Stimulated activated CD4-positive, alpha-beta T cell treated with anti-CD3 and anti-CD28 coated beads, Interleukin-4, amount 100 ng/mL, for 4 hours (primary cell): ENCODE measurements around the gene SORT1.
"Not testable (repeated sequence)": the region's sequence is repeated elsewhere in the genome, so short reads cannot be mapped to it uniquely, and the experiment has no call there.

Experiments used
- DNase-seq, 2 experiments: peaks; one replicate each; pipeline ENCODE4 v3.0.0-alpha.2; 2020

The SORT1 gene

GRCh38 chr1:109379422-109379821 is 18.3 kb downstream of the SORT1 start:
- DNase-seq = no peak

DNA sequence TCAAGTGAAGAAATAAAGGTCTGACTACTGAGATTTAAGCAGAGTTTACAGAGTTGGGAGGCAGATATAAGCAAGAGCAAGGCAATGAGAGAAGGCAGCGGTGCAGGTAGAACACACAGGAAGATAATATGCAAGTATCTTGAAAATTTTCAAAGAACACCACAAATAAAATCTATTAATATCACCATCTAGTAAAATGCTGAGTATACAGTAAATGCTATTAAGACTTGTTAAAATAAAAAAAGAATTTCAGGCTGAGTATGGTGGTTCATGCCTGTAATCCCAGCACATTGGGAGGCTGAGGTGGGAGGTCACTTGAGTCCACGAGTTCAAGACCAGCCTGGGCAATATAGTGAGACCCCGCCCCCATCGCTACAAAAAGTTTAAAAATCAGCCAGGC is 20.0 kb downstream of the SORT1 start:
- DNase-seq = no peak

DNA sequence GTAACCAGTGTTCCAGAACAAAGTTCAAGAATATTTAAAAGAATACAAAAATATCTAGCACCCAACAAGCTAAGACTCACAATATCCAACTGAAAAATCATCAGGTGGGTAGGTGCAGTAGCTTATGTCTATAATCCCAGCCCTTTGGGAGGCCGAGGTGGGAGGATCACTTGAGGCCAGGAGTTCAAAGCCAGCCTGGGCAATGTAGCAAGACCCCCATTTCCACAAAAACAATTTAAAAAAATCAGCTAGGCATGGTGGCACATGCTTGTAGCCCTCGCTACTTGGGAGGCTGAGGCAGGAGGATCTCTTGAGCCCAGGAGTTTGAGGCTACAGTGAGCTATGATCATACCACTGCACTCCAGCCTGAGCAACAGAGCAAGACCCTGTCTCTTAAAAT is 24.0 kb downstream of the SORT1 start:
- DNase-seq = not testable (repeated sequence)

DNA sequence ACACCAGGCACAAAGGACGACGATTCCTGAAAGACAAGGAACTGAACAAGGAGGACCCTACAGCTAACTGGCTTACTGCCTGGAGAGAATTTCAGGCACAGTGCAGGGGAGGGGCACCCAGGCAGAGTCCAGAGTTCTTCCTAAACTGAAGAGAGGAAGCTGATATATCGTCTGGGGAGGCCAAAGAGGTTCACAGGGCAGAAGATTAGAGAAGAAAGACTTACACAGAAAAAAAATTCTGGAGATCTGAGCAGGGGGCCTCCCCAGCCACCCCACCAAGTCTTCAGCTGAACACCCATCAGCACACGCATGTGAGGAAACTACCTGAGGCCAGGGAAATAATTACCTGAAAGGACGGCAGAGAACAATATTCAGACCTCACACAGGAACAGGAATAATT is 24.6 kb downstream of the SORT1 start:
- no peak for DNase-seq

- no peak for DNase-seq
These were observed 25.4 kb downstream of the SORT1 start for GRCh38 chr1:109372281-109372680.

- DNase-seq = no peak
These were observed 26.4 kb downstream of the SORT1 start for GRCh38 chr1:109371341-109371739.

DNA sequence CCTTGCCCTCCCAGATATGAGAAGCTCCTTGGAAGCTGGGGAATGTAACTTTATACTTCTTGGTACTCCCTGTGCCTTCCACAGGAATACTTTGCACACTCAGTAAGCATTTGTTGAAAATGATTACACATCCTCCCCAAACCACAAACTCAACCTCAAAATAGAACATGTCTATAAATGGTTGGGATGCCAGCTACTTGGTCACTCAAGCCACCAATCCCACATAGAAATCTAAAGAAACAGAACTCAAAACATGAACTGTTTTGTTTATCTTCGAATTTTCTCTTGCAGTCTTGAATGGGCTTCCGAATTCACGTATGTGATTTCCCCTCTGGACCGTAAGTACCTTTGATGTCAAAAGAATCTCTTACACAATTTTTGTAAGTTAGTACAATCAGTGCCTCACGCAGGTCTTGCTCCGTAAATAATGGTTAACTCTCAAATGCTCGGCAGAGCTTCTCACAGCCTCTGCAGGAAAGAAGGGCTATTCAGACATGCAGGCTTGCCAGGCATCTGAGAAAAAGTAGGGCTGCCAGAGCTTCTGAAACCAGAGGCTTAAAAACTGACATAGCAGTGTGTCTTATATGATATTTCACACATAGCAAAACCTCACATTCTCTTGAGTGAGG is 26.9 kb downstream of the SORT1 start:
- DNase-seq = no peak

GRCh38 chr1:109369167-109369746 is 28.5 kb downstream of the SORT1 start:
- DNase-seq = no peak

- DNase-seq = no peak
These were observed 29.3 kb downstream of the SORT1 start for GRCh38 chr1:109368464-109368863.

DNA sequence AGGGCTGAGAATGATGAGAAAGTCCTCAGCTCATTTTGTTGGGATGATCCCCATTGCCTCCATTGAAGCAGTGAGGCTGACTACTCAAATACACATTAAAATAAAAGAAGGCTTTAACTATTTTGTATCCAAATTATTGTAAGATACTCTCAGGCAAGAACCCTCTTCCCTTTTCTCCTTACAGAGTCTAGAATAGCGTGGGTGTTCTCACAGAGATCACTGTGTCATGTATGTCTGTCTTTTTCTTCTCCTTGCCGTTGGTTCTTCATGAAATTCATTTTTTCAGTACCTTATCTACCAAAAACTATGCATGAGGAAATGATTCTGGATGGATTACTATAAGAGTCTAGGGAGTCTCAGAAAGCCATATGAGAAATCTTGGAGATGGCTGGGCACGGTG is 30.1 kb downstream of the SORT1 start:
- no peak for DNase-seq

DNA sequence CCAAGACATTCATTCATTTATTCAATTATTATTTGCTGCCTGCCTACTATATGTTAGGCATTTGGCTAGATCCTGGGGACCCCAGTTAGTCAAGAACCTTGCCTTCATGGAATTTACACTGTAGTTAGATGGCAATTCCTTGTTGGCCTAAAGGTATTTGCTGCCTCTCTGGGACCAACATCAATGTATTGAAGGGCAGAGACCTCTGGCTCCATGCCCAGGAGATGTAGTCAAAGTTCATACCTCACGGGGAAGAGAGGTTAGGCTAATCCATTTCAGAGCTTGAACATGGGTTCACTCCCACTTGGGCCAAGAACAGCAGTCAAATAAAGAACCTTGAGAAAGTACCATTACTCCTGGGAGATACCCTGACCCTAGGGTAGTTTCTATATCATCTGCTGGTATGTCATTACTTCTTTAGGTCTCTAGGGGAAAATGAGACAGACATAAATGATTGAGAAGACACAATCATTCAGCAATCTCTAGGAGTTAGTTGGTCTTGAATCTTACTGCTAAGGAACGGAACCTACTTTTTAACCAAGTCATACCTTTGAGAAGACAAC is 32.0 kb downstream of the SORT1 start:
- no peak for DNase-seq

GRCh38 chr1:109361649-109362048 is 36.1 kb downstream of the SORT1 start:
- no peak for DNase-seq

DNA sequence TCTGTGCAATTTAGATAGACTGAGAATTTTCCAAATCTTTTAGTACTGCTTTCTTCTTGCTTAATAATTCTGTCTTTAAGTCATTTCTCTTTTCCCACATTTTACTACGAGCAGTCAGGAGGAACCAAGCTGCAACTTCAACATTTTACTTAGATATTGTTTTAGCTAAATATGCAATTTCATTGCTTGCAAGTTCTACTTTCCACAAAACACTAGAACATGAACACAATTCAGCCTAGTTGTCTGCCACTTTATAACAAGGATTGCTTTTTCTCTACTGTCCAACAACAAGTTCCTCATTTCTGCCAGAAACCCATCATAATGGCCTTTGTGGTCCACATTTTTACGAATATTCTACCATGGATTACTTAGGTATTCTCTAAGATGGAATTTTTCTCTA is 36.6 kb downstream of the SORT1 start:
- no peak for DNase-seq

DNA sequence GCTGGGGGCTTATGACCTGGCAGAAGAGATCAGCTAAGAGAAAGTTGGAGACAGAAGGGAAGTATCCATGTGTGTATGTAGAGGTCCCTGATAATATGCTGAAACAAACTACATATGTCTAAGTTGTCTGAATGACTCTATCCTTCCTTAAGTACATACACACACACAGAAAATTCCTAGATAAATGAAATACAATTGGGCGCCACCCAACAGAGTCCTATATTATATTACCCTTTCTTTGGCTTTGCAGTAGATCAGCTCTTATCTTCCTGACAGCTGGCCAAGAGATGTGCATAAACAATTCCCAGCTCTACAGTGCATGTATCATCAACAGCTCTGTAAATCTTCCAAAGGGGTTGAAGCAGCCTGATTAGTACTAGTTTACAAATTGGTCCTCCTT is 40.1 kb downstream of the SORT1 start:
- DNase-seq = no peak

- no peak for DNase-seq
These were observed 40.8 kb downstream of the SORT1 start for GRCh38 chr1:109356915-109357314.

- DNase-seq = no peak
These were observed 41.2 kb downstream of the SORT1 start for GRCh38 chr1:109356505-109356904.

DNA sequence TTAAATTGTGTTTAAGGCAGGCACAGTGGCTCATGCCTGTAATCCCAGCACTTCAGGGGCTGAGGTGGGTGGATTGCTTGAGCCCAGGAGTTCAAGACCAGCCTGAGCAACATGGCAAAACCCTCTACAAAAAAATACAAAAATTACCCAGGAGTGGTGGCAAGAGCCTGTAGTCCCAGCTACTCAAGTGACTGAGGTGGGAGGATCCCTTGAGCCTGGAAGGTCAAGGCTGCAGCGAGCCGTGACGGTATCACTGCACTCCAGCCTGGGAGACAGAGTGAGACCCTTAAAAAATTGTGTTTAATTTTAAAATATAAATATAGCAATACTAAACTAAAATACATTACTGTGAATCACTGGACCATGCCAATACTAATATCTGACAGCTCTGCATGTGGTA is 42.8 kb downstream of the SORT1 start:
- DNase-seq = no peak

DNA sequence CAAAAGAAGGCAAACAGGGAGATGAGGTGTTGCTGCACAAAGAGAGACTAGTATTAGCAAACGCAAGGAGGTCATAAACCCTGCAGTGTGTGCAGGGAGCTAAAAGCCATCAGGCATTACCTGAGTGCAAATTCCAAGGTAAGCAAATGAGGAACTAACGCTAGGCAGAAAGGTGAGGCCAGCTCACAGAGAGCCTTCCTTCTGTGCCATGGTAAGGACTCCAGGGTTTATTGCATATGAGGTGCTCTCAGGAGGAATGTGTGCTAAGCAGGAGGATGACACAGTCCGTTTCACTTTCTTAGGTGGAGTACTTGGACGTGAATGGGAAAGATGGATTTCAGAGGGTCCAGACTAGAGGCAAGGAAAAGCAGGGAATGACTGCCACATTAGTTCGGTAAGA is 46.3 kb downstream of the SORT1 start:
- DNase-seq = no peak

DNA sequence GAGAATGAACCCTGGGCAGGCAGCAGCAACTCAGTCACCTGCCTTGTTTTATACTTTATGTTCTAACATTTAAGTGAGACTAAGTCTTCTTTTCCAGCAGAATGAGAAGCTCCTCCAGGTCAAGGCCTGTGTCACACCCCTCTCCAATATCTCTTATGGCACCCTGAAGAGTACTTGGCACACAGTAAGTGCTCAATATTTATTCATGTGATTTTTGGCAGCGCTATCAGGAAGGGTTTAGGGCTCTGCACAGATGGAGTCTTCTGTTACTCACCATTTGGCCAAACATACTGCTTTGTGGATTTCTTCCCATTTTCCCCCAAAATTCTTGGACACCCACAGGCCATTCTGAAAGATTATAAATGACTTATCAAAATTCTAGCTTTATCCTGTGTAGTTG is 47.1 kb downstream of the SORT1 start:
- no peak for DNase-seq

- DNase-seq = no peak
These were observed 47.5 kb downstream of the SORT1 start for GRCh38 chr1:109350182-109350581.

- no peak for DNase-seq
These were observed 50.2 kb downstream of the SORT1 start for GRCh38 chr1:109347511-109347910.

DNA sequence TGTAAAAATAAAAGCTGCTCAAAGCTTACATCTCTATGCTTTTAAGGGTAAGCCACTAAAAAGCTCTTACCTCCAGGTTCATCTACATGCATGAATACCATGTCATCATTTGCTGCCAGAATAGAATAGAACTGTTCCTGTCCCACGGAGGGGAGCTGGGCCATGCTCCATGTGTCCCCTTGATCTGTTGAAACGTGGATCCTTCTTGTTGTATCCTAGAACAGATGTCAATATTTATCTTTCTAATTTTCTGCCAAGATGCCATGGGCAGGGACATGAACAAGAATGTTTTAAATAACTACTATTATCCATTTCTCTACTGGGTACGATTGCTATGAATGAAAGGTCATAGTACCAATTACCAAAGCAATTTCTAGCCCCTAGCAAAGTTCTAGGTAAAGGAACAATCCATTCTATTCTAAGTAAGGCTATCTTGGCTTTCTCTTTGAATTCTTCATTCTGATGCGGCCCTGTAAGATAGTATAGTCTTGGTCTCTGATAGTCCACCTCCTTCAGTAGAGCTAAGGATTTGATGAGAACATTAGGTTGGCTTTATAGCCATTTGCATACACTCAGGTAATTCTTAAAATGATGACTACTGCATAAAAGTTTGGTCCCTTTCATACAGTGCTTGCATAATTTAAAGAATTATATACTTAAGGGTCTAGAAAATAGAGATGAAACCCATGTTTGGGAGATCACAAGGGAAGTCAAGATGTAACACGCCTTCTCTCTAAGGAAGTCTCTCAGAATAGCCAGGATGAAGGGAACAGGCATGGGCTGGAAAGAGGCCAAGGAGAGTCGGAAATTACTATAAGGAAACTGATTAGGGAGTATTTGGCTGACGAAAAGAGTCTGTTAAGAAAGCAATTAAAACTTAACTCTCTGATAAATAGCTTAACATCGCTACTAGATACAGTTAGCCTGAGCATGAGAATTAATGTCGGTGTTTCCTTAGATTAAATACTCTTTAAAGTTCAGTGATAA is 55.5 kb downstream of the SORT1 start:
- no peak for DNase-seq

GRCh38 chr1:109338608-109339007 is 59.1 kb downstream of the SORT1 start:
- no peak for DNase-seq

- no peak for DNase-seq
These were observed 59.6 kb downstream of the SORT1 start for GRCh38 chr1:109338091-109338490.
